ENCODE data around the gene SCUBE2. TPM values are rescaled to one million over a fixed set of nuclear protein-coding genes. Genes with fewer than 3 reads are reported as not detected.
A peak's percentile ranks its signal among the peaks of the same experiment; 100 is the strongest.

Gene SCUBE2
- total RNA-seq, 4 donors from 2014 or later: 4.6 to 20.0 (median 10.9) TPM

- in situ Hi-C loops (cut with MboI; ENCODE audit: low pct_ligation_motif_present in 1 of 4, low pct_unique_long_range_greater_than_20kb in 1 of 4, low sequenced_read_pairs in 3 of 4): loop anchor here in 1 of 4 donors (25.0 kb wide), 1 partner anchor 113 kb away; the partner anchor contains the start of gene NRIP3
- Histone ChIP-seq H3K27ac (no peak overlapping the region), H3K27me3 (no peaks in the 10 kb centered on the region), H3K4me1 (peaks cover 0 to 3% (median 0%) of the 10 kb centered on the region in 4 donors), H3K4me3 (no peak overlapping the region), H3K9me3 (no peaks in the 10 kb centered on the region), H3K36me3 (no peaks in the 10 kb centered on the region)
- WGBS, 2 donors (ENCODE audit: low coverage in 1 of 2): 74 to 79% methylated on average over 2 of the region's 2 CpGs
- intact Hi-C loops (cut with DNase I; ENCODE audit: low total_unique reads): no loop called here
- DNase-seq: no peak
- TF ChIP-seq EP300 (IDR thresholded peaks at IDR 0.05; ENCODE audit: low read depth) (no peak), POLR2A (IDR thresholded peaks at IDR 0.05) (no peak), POLR2AphosphoS5 (IDR thresholded peaks at IDR 0.05) (no peak)
- TF ChIP-seq, protein P1, sequence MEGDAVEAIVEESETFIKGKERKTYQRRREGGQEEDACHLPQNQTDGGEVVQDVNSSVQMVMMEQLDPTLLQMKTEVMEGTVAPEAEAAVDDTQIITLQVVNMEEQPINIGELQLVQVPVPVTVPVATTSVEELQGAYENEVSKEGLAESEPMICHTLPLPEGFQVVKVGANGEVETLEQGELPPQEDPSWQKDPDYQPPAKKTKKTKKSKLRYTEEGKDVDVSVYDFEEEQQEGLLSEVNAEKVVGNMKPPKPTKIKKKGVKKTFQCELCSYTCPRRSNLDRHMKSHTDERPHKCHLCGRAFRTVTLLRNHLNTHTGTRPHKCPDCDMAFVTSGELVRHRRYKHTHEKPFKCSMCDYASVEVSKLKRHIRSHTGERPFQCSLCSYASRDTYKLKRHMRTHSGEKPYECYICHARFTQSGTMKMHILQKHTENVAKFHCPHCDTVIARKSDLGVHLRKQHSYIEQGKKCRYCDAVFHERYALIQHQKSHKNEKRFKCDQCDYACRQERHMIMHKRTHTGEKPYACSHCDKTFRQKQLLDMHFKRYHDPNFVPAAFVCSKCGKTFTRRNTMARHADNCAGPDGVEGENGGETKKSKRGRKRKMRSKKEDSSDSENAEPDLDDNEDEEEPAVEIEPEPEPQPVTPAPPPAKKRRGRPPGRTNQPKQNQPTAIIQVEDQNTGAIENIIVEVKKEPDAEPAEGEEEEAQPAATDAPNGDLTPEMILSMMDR (IDR thresholded peaks at IDR 0.05): no peak
Measured at GRCh38 chr11:9125185-9125886, 33.9 kb upstream of the SCUBE2 start.

- in situ Hi-C loops (cut with MboI; ENCODE audit: low pct_ligation_motif_present in 1 of 4, low pct_unique_long_range_greater_than_20kb in 1 of 4, low sequenced_read_pairs in 3 of 4): no loop called here
- Histone ChIP-seq H3K4me1 (peaks cover 0 to 3% (median 0%) of the 10 kb centered on the region in 4 donors), H3K9me3 (no peaks in the 10 kb centered on the region), H3K36me3 (no peaks in the 10 kb centered on the region), H3K27me3 (no peaks in the 10 kb centered on the region), H3K27ac (no peak overlapping the region), H3K4me3 (no peak overlapping the region)
- WGBS, 2 donors (ENCODE audit: low coverage in 1 of 2): 60 to 76% methylated on average over 1 to 2 of the region's 2 CpGs
- TF ChIP-seq POLR2A (IDR thresholded peaks at IDR 0.05) (no peak), EP300 (IDR thresholded peaks at IDR 0.05; ENCODE audit: low read depth) (no peak)
- TF ChIP-seq, protein P1 (IDR thresholded peaks at IDR 0.05): no peak
- no peak for DNase-seq
- intact Hi-C loops (cut with DNase I; ENCODE audit: low total_unique reads): no loop called here
Measured at GRCh38 chr11:9123595-9124304, 32.4 kb upstream of the SCUBE2 start.

GRCh38 chr11:9121469-9121796 is 30.0 kb upstream of the SCUBE2 start:
- H3K27me3 ChIP-seq: no peaks in the 10 kb centered on the region
- no peaks in the 10 kb centered on the region for H3K9me3 ChIP-seq
- in situ Hi-C loops (cut with MboI; ENCODE audit: low pct_ligation_motif_present in 1 of 4, low pct_unique_long_range_greater_than_20kb in 1 of 4, low sequenced_read_pairs in 3 of 4): no loop called here
- no peak for DNase-seq
- H3K36me3 ChIP-seq: no peaks in the 10 kb centered on the region
- intact Hi-C loops (cut with DNase I; ENCODE audit: low total_unique reads): no loop called here
- no peaks in the 10 kb centered on the region for H3K4me1 ChIP-seq
- no peak overlapping the region for H3K4me3 ChIP-seq
- TF ChIP-seq EP300 (IDR thresholded peaks at IDR 0.05; ENCODE audit: low read depth): no peak
- TF ChIP-seq, protein P1 (IDR thresholded peaks at IDR 0.05): no peak
- TF ChIP-seq POLR2A (IDR thresholded peaks at IDR 0.05): no peak
- no peak for TF ChIP-seq POLR2AphosphoS5 (IDR thresholded peaks at IDR 0.05)
- no peak overlapping the region for H3K27ac ChIP-seq
- 92 to 100% methylated on average over 1 to 2 of the region's 2 CpGs for WGBS, 2 donors (ENCODE audit: low coverage in 1 of 2)

GRCh38 chr11:9120664-9121468 is 29.5 kb upstream of the SCUBE2 start:
- 65 to 73% methylated on average over 7 to 9 of the region's 9 CpGs for WGBS, 2 donors (ENCODE audit: low coverage in 1 of 2)
- intact Hi-C loops (cut with DNase I; ENCODE audit: low total_unique reads): no loop called here
- DNase-seq: no peak
- Histone ChIP-seq H3K4me1 (no peaks in the 10 kb centered on the region), H3K9me3 (no peaks in the 10 kb centered on the region), H3K36me3 (no peaks in the 10 kb centered on the region), H3K4me3 (no peak overlapping the region), H3K27me3 (no peaks in the 10 kb centered on the region), H3K27ac (no peak overlapping the region)
- in situ Hi-C loops (cut with MboI; ENCODE audit: low pct_ligation_motif_present in 1 of 4, low pct_unique_long_range_greater_than_20kb in 1 of 4, low sequenced_read_pairs in 3 of 4): no loop called here
- no peak for TF ChIP-seq POLR2A (IDR thresholded peaks at IDR 0.05)
- TF ChIP-seq, protein P1 (IDR thresholded peaks at IDR 0.05): peak in 1 of 5 experiments; percentile 5

Measured in transverse colon (tissue), 4 donors.